GM12892 (cell line): ENCODE data around the gene SLC7A10.
"Not testable (repeated sequence)": the region's sequence is repeated elsewhere in the genome, so short reads cannot be mapped to it uniquely, and the experiment has no call there.

Source experiments
- POLR2A ChIP-seq: IDR thresholded peaks from 2 replicates; pipeline ENCODE4 v1.6.1; 2011; ENCODE audit warnings: low read depth, low read length, control low read depth
- POLR2AphosphoS5 ChIP-seq: IDR thresholded peaks from 2 replicates; pipeline ENCODE4 v1.6.1; 2011; ENCODE audit warnings: low read depth, low read length, control low read depth

- TF ChIP-seq POLR2A, POLR2AphosphoS5: not testable (repeated sequence)
Observed at GRCh38 chr19:33222255-33222654, 3.4 kb downstream of the SLC7A10 start.
